ENCODE results near the gene SEC16A. TPM values are rescaled to one million over a fixed set of nuclear protein-coding genes. Genes with fewer than 3 reads are reported as not detected.

The SEC16A gene
- total RNA-seq, 1 donor, result 39.4 TPM

DNA sequence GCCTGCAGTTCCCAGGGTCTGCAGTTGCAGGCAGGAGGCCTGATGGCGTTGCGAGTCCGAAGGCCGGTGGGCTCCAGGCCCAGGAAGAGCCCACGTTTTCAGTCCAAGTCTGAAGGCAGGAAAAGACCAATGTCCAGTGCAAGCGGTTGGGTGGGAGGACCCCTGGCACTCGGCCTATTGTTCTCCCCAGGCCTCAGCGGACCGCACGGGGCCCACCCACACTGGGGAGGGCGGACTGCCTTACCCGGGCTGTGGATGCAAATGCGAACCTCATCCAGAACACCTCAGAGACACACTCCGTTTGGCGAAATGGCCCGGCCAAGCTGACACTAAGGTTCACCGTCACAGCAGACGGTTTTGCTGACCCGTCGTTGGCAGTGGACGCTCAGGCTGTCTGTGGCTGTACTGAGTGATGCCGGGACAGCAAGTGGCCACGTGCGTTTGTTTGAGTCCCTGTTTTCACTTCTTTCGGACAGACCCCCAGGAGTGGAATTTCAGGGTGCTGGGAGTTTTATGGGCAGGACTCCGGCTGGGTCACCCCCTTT lies 10.2 kb upstream of the SEC16A start:
- no peak overlapping the region for H3K4me3 ChIP-seq (ENCODE audit: low read depth, low read length)

DNA sequence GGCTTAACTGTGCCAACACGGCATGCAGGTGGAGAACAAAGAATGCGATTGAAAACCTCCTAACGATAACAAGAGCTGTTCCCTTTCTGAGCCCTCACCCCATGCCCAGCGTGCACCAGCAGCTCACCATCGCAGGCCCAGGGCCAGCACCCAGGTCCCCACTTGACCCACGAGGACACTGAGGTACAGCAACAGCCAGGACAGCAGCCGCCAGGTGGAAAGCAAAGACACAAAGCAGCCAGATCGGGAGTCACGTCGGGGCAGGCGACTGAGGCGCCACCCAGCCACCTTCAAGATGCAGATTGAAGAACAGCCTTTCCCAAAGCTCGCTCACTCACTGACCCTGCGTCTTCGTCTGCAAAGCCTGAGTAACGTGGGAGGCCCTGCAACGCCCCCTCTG lies 6.9 kb upstream of the SEC16A start:
- no peak for DNase-seq (ENCODE audit: low read depth)
- TF ChIP-seq, protein P1, sequence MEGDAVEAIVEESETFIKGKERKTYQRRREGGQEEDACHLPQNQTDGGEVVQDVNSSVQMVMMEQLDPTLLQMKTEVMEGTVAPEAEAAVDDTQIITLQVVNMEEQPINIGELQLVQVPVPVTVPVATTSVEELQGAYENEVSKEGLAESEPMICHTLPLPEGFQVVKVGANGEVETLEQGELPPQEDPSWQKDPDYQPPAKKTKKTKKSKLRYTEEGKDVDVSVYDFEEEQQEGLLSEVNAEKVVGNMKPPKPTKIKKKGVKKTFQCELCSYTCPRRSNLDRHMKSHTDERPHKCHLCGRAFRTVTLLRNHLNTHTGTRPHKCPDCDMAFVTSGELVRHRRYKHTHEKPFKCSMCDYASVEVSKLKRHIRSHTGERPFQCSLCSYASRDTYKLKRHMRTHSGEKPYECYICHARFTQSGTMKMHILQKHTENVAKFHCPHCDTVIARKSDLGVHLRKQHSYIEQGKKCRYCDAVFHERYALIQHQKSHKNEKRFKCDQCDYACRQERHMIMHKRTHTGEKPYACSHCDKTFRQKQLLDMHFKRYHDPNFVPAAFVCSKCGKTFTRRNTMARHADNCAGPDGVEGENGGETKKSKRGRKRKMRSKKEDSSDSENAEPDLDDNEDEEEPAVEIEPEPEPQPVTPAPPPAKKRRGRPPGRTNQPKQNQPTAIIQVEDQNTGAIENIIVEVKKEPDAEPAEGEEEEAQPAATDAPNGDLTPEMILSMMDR (IDR thresholded peaks at IDR 0.05; ENCODE audit: insufficient read depth, low read length), result no peak
- H3K4me3 ChIP-seq (ENCODE audit: low read depth, low read length), result no peak overlapping the region

More for the DNA sequence above, 10.2 kb upstream of the SEC16A start:
- DNase-seq (ENCODE audit: low read depth), result no peak
- TF ChIP-seq, protein P1 (IDR thresholded peaks at IDR 0.05; ENCODE audit: insufficient read depth, low read length), result no peak

DNA sequence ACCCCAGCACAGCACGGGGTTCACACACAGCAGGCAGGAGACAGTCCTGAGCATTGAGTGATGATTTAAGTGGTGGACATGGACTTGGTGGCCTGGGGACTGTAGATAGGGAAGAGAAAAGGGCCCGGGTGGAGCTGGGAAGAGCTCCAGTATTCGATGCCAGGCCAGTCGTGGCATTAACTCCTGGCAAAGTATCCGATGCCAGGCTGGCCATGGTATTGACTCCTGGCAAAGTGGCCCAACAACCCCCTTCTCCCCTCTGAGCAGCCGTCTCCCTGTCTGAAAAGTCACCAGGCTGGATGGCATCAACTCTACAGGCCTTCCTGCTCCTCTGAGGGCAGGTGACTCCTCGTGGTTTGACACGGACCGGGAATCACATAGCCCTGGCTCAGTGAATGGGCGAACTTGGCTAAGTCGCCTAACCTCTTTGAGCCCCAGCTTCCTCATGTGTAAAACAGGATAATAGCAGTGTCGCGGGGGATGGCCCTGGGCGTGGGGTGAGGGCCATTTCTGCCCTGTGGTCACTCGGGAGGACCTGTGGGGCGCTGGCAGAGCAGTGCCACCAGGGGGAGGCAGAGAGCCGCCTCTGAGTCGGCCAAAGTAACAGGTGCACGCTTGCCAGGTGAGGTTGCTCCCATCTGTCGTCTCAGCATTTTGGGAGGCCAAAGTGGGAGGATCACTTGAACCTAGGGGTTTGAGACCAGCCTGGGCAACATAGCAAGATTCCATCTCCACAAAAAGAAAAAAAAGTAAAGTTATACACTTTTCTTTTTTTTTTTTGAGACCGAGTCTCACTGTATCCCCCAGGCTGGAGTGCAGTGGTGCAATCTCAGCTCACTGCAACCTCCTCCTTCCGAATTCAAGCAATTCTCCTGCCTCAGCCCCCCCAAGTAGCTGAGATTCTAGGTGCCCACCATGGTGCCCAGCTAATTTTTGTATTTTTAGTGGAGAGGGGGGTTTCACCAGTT lies 5.7 kb upstream of the SEC16A start:
- TF ChIP-seq, protein P1 (IDR thresholded peaks at IDR 0.05; ENCODE audit: insufficient read depth, low read length), result peak; percentile 96
- peak; percentile 32 for DNase-seq (ENCODE audit: low read depth)
- no peak overlapping the region for H3K4me3 ChIP-seq (ENCODE audit: low read depth, low read length)

DNA sequence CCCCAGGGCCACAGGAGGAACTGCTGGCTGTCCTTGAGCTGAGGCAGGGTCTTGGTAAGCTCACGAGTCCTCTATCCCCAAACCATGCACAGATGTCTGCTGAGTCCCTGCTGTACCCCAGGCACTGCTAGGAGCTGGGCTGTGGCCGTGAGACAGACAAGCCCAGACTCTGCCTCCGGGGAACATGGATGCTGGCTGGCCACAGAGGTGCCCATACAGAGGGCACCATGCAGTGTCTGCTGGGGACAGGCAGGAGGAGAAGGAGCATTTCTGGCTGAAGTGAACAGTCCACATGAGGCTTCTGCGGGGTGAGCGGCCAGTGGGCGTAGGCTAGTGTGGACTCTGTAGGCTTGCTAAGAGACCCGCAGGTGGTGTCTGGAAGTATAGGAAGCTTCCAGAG lies 4.8 kb upstream of the SEC16A start:
- TF ChIP-seq, protein P1 (IDR thresholded peaks at IDR 0.05; ENCODE audit: insufficient read depth, low read length), result no peak
- DNase-seq (ENCODE audit: low read depth), result no peak
- H3K4me3 ChIP-seq (ENCODE audit: low read depth, low read length), result no peak overlapping the region

DNA sequence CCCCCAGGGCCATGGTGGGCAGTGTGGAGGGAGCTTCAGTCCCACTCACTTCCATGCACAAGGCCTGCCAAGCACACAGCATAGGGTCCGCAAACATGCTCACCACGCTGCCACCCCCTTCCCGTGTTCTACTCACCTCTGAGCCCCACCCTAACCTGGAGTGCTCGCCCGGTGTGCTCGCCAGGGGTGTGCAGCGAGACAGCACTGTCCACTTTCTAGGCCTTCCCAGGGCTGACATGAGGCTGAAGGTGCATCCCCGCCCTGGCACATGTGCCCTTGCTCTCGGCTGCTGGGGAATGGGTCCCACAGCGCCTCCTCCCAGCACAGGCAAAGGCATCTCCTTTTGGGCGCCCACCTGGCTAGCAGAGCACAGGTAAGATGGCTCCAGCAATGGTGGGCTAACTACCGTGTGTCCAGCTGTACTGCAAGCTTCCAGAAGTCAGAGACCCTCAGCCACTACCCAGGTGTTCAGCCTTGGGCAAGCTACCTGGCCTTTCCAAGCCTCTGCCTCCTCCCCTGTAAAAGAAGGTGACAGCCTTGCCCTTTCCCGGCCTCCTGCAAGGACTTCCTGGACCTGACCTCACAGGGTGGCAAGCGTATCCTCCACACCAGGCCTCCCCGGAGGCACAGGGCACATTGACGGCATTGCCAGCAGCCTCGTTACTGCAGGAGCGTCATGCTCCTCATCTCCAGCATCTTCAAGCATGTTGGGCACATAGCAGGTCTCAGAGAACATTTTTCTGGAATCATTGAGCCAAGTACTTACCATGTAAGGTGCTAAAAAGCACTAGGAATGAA lies 4.2 kb upstream of the SEC16A start:
- no peak overlapping the region for H3K4me3 ChIP-seq (ENCODE audit: low read depth, low read length)
- no peak for DNase-seq (ENCODE audit: low read depth)
- TF ChIP-seq, protein P1 (IDR thresholded peaks at IDR 0.05; ENCODE audit: insufficient read depth, low read length), result no peak

DNA sequence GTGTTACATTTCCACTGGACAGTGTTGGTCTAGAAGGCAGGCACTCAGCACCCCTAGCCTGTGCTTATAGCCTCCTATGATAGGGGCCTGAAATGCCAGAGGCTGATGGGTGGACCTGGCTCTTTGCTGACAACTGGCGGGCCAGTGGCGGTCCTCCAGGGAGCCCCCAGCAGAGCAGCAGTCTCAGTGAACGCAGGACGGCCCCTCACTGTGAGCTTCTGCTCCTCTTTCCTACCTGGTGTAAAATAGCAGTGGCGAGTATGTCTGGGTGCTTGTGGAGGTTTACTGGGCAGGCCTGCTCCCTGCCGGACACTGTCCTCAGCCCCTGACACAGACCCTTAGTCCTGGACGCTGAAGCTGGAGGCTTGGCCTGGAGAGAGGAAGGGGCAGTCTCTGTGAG lies 3.3 kb upstream of the SEC16A start:
- no peak for DNase-seq (ENCODE audit: low read depth)
- TF ChIP-seq, protein P1 (IDR thresholded peaks at IDR 0.05; ENCODE audit: insufficient read depth, low read length), result no peak
- H3K4me3 ChIP-seq (ENCODE audit: low read depth, low read length), result no peak overlapping the region
